ENCODE measurements around the gene ETV2.
"Not testable (repeated sequence)": the region's sequence is repeated elsewhere in the genome, so short reads cannot be mapped to it uniquely, and the experiment has no call there.

DNA sequence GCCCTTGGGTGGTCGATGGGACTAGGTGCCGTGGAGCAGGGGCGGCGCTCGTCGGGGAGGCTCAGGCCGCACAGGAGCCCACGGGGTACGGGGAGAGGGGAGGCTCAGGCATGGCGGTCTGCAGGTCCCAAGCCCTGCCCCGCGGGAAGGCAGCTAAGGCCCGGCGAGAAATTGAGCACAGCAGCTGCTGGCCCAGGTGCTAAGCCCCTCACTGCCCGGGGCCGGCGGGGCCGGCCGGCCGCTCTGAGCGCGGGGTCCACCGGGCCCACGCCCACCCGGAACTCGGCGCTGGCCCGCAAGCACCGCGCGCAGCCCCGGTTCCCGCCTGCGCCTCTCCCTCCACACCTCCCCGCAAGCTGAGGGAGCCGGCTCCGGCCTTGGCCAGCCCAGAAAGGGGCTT, 49.6 kb downstream of the ETV2 start:
- TF ChIP-seq, protein P1, sequence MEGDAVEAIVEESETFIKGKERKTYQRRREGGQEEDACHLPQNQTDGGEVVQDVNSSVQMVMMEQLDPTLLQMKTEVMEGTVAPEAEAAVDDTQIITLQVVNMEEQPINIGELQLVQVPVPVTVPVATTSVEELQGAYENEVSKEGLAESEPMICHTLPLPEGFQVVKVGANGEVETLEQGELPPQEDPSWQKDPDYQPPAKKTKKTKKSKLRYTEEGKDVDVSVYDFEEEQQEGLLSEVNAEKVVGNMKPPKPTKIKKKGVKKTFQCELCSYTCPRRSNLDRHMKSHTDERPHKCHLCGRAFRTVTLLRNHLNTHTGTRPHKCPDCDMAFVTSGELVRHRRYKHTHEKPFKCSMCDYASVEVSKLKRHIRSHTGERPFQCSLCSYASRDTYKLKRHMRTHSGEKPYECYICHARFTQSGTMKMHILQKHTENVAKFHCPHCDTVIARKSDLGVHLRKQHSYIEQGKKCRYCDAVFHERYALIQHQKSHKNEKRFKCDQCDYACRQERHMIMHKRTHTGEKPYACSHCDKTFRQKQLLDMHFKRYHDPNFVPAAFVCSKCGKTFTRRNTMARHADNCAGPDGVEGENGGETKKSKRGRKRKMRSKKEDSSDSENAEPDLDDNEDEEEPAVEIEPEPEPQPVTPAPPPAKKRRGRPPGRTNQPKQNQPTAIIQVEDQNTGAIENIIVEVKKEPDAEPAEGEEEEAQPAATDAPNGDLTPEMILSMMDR (conservative IDR thresholded peaks at IDR 0.05; ENCODE audit: low read length): not testable (repeated sequence)
- TF ChIP-seq EZH2phosphoT487 (IDR thresholded peaks at IDR 0.05; ENCODE audit: borderline replicate concordance, low read depth, low read length): not testable (repeated sequence)

Data from OCI-LY7 (cell line).